Uterus (tissue), 4 donors: Measurements from ENCODE around the gene CD151. TPM values are rescaled to one million over a fixed set of nuclear protein-coding genes. Genes with fewer than 3 reads are reported as not detected.
A peak's percentile ranks its signal among the peaks of the same experiment; 100 is the strongest.

ENCODE experiments used
- DNase-seq, 2 donors: peaks; one replicate each; pipeline ENCODE4 v3.0.0-alpha.2; 2019 to 2020
- H3K27ac ChIP-seq, 2 donors: fragments of 200-600 bp; sonication (generic); 1 replicate in 1 of 2; 2 replicates in 1 of 2; pipeline ENCODE4 v1.5.1; 2016 to 2018
- H3K27me3 ChIP-seq, 2 donors: fragments of 200-600 bp; sonication (generic); one replicate each; pipeline ENCODE4 v1.5.1; 2018 to 2019; ENCODE audit warnings: control low read depth in 1 of 2
- H3K36me3 ChIP-seq, 2 donors: fragments of 200-600 bp; sonication (generic); one replicate each; pipeline ENCODE4 v1.5.1; 2019; ENCODE audit warnings: control low read depth in 1 of 2
- H3K4me1 ChIP-seq, 2 donors: fragments of 200-600 bp; sonication (generic); one replicate each; pipeline ENCODE4 v1.5.1; 2018 to 2019; ENCODE audit warnings: control low read depth in 1 of 2
- H3K4me3 ChIP-seq, 2 donors: fragments of 200-600 bp; sonication (generic); 1 replicate in 1 of 2; 2 replicates in 1 of 2; pipeline ENCODE4 v1.5.1; 2018 to 2019; ENCODE audit warnings: mild to moderate bottlenecking in 1 of 2
- H3K9me3 ChIP-seq, 2 donors: fragments of 200-600 bp; sonication (generic); one replicate each; pipeline ENCODE4 v1.5.1; 2019; ENCODE audit warnings: control low read depth in 1 of 2
- CTCF ChIP-seq, 4 experiments: fragments of 200-600 bp in 2 of 4; fragments of 450-650 bp in 2 of 4; sonication (generic) in 2 of 4; IDR thresholded peaks; one replicate each; pipeline ENCODE4 v1.5.1; 2016 to 2019; ENCODE audit warnings: antibody characterized with exemption in 4 of 4, mild to moderate bottlenecking in 2 of 4, moderate library complexity in 1 of 4
- POLR2A ChIP-seq, 2 donors: fragments of 450-650 bp; IDR thresholded peaks; one replicate each; pipeline ENCODE4 v1.6.1; 2016; ENCODE audit warnings: antibody characterized with exemption in 2 of 2, mild to moderate bottlenecking in 1 of 2, moderate library complexity in 1 of 2
- intact Hi-C: fragments of 100-400 bp; cut with DNase I; formaldehyde crosslinking; loops from one replicate; pipeline ENCODE4 v1.15.1; 2023; ENCODE audit warnings: low total_unique reads
- total RNA-seq, 4 donors: library from RNA; depleted of rRNA in 3 of 4; stranded (reverse); fragments of >200 nt in 3 of 4; gene quantifications; one replicate each; pipeline versions ENCODE4 v1.1.0 to v1.2.4, GENCODE V29; 2014 to 2023
- donor health status: DM: yes; HTN: yes; CAD: no.

The CD151 gene
- total RNA-seq, 4 donors from 2014 or later, result 76.8 to 382 (median 259) TPM

- peak overlapping the region; percentile 80 to 83 for H3K4me3 ChIP-seq
- no peaks in the 10 kb centered on the region for H3K27me3 ChIP-seq
- TF ChIP-seq CTCF (IDR thresholded peaks at IDR 0.05), result no peak
- TF ChIP-seq POLR2A (IDR thresholded peaks at IDR 0.05), result no peak
- H3K4me1 ChIP-seq, result peaks cover 8 to 33% of the 10 kb centered on the region in 2 donors
- peak overlapping the region; percentile 96 to 97 for H3K27ac ChIP-seq
- H3K9me3 ChIP-seq, result no peaks in the 10 kb centered on the region
- H3K36me3 ChIP-seq, result no peaks in the 10 kb centered on the region
- intact Hi-C loops, result no loop called here
- no peak for DNase-seq
Measured at GRCh38 chr11:808427-809286, 24.1 kb upstream of the CD151 start.

GRCh38 chr11:809287-810039 lies 23.3 kb upstream of the CD151 start, which contains the start of gene RPLP2:
RPLP2 (plus strand) TSS chr11:809967; CDS start chr11:810235, 268 bp downstream.
- DNase-seq, result peak; percentile 98
- Histone ChIP-seq H3K27ac (peak within 1 kb of the TSS; percentile 96 to 97), H3K27me3 (no peaks in the 10 kb centered on the region), H3K9me3 (no peaks in the 10 kb centered on the region), H3K4me3 (peak within 1 kb of the TSS; percentile 80 to 83), H3K4me1 (peaks cover 8 to 26% of the 10 kb centered on the region in 2 donors), H3K36me3 (no peaks in the 10 kb centered on the region)
- intact Hi-C loops, result no loop called here
- TF ChIP-seq CTCF (IDR thresholded peaks at IDR 0.05) (peak in 2 of 4 experiments; percentile 1 to 23), POLR2A (IDR thresholded peaks at IDR 0.05) (peak; percentile 85 to 91)

- no peak for TF ChIP-seq POLR2A (IDR thresholded peaks at IDR 0.05)
- peak in 1 of 4 experiments; percentile 13 for TF ChIP-seq CTCF (IDR thresholded peaks at IDR 0.05)
- intact Hi-C loops, result no loop called here
- H3K4me1 ChIP-seq, result peaks cover 8 to 23% of the 10 kb centered on the region in 2 donors
- no peaks in the 10 kb centered on the region for H3K9me3 ChIP-seq
- H3K36me3 ChIP-seq, result no peaks in the 10 kb centered on the region
- no peak for DNase-seq
- peak overlapping the region; percentile 80 to 83 for H3K4me3 ChIP-seq
- H3K27me3 ChIP-seq, result no peaks in the 10 kb centered on the region
- H3K27ac ChIP-seq, result peak overlapping the region; percentile 96 to 97
Measured at GRCh38 chr11:810040-810567, 22.6 kb upstream of the CD151 start.

- H3K27me3 ChIP-seq, result no peaks in the 10 kb centered on the region
- DNase-seq, result no peak
- TF ChIP-seq POLR2A (IDR thresholded peaks at IDR 0.05), result no peak
- TF ChIP-seq CTCF (IDR thresholded peaks at IDR 0.05), result no peak
- H3K4me1 ChIP-seq, result peaks cover 8 to 23% of the 10 kb centered on the region in 2 donors
- no peaks in the 10 kb centered on the region for H3K36me3 ChIP-seq
- H3K4me3 ChIP-seq, result no peak overlapping the region
- intact Hi-C loops, result no loop called here
- H3K9me3 ChIP-seq, result no peaks in the 10 kb centered on the region
- H3K27ac ChIP-seq, result no peak overlapping the region
Measured at GRCh38 chr11:811446-812245, 21.1 kb upstream of the CD151 start.
